ENCODE data around the gene JUNB.

Gene JUNB

DNA sequence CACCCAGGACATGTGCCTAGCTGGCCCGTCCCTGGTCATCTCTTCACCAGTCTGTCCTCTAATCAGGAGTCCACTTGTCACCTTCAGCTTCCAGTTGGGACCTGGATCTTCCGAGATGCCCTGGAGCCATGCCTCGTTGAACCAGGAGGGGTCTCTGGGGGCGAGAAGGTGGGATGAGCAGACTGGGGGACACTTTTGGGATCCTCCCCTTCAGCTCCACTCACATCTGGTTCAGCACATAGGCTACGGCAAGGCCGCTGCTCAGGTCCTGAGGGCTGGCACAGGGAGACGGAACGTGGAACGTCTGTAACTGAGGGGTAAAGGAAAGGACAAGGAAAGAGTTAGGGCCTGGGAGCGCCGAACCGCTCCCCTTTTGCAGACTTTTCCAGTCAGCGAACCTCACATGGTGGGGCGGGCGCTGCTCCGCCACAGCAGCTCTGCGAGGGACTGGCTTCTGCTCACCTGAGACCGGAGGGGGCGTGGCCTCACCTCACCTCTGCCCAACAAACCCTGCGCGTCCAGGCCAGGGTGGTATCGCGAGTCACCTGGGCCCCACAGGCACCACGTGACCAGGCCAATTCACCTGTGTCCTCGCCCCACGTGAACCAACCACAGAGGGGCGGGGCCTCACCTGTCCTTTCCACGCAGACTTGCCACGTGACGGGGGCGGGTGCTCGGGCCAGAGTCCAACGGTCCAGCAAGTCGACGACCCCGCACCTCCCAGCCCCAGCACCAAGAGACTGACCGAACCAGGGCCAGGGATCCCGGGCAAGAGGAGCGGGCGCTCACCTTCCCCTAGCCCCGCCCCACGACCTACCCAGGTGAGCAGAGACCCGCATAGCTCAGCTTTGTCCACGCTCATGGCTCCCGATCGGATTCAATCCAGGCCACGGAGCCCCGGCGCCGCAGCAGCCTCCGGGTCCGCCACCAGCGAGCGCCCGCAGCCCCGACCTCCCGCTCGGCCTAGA is 16.4 kb upstream of the JUNB start, which contains the start of gene HOOK2:
Gene HOOK2 (minus strand): TSS at position 965 of the 968 bp plus-strand sequence. CDS start 103 bp downstream, at position 862.
- DNase-seq (ENCODE audit: low spot score), result no peak

DNA sequence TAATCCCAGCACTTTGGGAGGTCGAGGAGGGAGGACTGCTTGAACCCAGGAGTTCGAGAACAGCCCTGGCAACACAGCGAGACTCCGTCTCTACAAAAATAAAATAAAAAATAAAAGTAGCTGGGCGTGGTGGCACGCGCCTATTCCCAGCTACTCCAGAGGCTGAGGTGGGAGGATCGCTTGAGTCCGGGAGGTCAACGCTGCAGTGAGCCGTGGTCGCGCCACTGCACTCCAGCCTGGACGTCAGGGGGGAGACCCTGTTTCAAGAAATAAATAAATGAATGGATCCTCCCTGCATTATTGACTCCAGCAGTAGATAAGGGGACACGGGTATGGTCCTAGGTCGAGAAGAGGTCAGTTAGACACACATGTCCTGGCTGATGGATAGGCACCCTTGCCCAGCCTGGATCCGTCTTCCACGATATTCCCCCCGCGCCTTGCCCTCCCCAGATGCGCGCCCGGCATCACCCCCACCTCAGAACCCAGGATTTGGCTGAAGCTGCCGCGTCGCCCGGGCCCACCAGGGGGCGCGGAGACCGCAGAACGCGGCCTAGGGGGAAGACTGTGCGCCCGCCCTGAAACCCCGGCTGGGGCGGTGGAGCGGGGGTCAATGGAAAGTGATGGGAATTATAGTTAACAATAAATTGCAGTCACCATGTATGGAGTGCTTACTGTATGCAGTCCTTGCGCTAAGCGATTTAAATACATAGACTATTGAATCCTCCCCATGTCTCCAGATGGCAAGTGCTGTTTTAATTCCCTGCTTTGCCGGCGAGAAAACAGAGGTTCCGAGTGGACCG is 13.9 kb upstream of the JUNB start:
- DNase-seq (ENCODE audit: low spot score), result peak; percentile 82

DNA sequence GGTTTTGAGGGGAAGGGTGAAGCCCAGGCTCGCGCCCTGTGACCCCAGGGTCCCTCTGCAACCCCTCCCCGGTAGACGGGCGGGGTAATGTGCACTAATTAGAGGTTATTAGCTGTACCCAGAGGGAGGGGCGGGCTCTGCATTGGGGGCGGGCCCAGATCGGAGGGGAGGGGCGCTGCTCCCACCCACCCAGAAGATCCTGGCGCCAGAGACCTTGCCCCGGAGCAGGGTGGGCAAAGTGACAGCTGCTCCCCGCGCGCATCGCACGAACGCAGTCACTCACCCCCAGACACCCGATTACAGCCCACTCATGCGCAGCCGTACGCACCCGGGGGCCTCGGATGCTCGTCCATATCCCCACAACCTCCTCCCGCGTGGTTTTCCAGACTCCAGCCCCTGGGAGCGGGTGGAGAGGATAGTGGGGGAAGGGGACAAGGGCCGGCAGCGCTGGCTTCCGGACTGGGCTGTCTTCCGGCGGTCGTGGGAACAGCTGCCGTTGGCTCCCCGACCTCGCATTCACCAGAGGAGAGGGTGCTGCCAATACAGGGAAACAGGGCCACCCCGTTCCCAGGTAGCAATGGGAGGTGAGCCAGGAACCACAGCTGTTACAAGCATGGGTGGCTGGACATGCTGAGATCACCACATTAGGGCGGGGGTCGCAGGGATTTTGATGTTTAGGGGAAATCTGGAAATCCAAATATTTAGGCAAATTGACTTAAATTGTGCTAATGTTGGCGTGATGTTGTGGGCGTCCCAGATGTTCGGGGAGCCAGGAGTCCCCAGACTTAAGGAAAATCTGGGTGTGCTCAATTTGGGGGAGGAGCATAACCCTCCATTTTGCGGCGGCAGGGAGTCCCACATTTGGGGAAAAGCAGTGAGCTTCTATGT is 13.0 kb upstream of the JUNB start:
- DNase-seq (ENCODE audit: low spot score), result peak; percentile 67

DNA sequence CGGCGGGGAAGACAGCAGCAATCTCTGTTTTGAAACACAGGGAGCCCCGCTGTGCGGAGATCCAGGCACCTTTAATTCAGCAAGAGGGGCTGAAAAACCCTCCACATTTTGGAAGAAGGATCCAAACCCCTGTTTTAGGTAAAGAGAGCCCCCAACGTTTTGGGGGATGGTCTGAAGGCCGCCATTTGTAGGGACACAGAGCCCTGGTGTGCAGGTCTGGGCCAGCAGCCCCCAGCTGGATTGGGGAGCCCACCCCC is 12.5 kb upstream of the JUNB start:
- no peak for DNase-seq (ENCODE audit: low spot score)

DNA sequence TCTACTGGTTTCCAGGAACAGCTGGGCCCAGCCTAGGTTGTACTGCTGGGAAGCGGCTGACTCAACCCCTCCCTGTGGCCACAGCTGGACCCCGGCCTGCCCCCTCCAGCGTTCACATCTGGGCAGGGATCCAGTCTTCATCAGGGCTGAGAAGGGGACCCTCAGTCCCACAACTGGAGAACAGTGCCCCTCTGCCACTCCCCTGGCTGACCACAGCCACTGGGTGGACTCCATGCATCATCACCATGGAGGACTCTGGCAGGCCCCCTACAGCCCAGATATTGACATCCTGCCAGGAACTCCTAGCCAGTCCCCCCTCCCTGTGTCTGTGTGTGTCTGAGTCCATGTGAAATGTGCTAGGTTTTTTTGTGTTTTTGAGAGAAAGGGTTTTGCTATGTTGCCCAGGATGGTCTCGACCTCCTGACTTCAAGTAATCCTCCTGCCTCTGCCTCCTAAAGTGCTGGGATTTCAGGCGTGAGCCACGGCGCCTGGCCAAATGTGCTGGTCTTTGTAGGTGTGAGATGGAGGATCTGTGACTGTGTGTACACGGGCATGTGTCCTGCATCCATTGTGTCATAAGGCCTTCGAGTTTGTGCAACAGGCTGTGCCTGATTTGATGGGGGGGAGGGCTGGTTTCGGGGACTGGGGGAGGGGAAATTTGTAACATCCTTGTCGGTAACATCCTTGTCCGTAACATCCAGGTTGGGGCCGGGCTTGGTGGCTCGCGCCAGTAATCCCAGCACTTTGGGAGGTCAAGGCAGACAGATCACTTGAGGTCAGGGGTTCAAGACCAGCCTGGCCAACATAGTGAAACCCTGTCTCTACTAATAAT is 11.9 kb upstream of the JUNB start:
- no peak for DNase-seq (ENCODE audit: low spot score)

DNA sequence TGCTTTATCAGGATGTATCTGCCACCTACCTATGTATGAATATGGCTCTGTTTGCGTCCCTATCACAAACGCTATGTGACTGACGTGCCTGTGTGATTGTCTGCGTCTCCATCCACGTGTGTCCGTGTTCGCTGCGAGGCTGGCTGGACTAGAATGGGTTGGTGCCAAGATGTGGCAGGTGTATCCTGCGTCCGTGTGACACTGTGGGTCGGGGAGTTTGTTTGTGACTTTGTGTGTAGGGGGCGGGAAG is 9.2 kb upstream of the JUNB start:
- DNase-seq (ENCODE audit: low spot score), result no peak

DNA sequence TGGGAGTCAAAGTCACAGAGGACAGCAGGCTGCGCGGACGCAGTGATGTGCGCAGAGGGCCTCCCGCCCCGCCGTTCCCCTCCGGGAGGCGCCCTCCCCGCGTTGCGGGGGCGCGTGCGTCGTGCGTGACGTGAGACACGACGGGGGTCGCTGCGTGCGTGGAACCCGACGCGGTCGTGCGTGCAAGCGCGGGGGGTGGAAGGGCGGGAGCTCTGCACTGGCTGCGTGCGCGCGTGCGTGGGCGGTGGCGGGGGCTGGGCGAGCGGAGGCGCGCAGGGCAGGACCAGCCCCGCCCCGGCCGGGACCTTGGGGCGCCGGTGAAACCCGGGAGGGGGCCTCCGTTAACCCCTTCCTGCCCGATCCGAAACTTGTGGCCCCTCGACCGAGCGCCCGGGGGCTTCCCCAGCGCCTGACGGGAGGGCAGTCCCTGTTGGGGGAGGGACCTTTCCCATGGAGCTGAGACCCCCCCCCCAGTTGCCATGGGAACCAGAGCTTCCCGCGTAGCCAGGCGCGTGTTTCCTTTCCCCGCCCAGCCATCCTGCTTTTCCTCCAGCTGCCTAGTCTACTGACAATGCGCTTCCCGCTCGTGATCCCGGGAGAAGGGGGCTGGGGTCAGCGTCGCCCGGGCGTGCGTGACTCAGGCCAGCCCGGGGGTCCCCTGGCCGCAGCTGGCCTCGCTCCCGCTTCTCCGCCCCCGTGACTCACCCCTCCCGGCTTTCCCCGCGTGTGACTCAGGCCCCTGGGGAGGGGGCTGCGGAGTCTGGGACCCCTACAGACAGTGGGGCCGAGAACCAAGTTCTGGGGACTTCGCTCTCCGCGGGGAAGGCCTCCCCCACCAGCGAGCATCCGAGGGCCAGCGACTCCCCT is 8.6 kb upstream of the JUNB start:
- peak; percentile 64 for DNase-seq (ENCODE audit: low spot score)

DNA sequence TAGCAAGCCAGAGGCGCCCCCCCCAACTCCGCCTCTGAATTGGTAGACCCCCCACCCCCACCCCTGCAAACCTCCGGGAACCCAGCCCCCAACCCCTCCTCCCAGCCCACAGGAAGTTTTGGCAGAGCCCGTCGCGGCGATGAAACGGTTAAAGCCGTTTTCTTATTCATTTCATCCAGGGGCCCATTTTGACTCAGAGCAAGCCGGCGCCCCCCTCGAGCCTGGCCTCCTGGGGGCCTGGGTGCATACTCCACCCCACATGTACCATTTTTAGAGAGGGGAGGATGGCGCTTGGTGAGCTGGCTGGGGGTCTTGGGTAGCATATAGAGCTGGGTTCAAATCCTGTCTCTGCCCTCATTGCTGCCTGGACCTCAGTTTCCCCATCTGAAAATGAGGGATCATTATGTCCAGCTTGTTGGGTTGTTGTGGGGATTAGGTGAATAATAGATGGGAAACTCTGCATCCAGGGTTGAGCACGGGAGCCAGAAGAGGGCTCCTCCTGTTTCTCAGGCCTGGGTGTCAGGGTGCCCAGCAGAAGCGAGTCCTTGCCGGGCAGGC is 7.9 kb upstream of the JUNB start:
- no peak for DNase-seq (ENCODE audit: low spot score)

DNA sequence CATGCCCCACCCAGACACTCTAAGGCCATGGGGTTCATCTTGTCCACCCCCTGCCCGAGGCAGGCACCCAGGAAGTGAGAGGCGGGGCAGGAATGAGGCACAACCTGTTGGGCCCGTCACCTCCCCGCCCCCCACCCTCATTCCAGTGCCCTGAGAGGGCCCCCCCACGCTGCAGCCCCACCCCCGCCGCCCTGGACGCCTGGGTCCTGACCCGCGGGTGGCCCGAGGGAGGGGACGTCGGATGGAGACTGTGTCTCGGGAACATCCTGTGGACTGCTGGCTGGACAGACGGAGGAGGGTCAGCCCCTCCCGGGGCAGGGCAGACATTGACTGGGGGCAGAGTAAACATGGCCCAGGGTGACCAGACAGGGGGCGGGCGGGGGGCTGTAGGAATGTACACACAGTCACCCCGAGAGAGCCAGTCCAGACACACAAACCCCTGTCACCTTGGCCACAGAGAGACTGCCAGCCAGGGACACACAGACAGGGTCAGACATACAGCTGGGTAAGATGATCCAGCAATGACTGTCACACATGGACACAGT is 7.4 kb upstream of the JUNB start:
- no peak for DNase-seq (ENCODE audit: low spot score)

DNA sequence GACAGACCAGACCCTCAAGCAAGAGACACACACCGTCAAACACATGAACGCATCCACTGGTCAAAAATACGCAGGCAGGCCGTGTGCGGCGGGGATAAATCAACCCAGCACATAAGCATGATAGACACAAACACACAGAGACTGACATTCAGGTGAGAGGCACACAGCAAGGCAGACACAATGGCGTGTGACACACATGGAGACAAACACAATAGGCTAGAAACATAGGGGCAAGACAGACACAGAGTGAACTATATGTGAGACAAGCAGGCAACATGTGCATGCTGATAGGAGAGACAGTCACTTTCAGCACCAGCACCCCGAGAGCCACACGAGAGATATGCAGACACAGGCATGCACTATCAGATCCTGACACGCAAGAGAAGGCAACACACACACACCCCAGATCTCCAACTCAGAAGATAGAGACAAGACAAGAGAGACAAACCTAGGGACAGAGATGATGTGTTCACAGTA is 6.9 kb upstream of the JUNB start:
- no peak for DNase-seq (ENCODE audit: low spot score)

DNA sequence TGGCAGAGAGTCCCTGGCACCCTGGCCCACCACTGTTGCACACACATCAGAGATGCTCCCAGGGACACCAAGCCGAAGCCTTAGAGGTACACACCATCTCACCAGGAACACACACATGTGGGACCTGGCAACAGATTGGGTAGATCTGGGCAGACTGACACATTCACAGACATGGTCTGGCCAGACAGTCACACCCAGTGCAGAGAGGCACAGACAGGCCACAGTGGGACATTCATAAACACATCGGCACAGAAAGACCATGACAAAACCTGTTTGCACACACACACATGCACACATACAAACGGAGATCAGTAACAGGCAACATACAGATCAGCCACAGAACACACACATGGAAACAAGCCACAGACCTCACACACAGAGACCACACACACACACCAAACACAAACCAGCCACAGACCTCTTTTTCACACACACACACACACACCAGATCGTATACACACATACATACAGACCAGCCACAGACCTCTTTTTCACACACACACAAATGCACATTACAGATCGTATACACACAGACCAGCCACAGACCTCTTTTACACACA is 6.3 kb upstream of the JUNB start:
- DNase-seq (ENCODE audit: low spot score), result no peak

DNA sequence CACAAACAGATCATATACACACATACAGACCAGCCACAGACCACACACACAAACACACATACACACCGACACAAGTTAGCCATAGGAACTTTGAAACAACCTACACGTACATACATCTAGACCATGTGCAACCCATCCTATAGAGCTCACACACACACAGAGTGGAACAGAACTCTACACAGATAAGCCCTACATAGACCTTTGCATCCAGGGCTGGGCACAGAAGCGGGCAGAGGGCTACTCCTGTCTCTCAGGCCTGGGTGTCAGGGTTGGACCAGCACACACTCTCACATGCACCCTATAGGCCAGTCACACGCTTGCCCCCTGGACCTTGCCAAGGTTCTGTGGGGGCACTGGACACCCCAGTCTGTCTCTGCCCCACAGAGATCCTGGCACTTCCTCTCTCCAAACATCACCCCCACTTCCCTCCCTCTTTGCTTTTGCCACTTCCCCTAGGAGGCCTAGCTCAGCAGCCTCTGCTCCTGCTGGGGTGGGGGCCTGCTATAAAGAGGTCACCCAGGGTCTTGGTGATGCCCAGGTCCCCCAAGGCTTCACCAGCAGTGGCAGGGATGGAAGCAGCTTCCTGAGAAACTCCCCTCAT is 5.8 kb upstream of the JUNB start:
- DNase-seq (ENCODE audit: low spot score), result no peak

DNA sequence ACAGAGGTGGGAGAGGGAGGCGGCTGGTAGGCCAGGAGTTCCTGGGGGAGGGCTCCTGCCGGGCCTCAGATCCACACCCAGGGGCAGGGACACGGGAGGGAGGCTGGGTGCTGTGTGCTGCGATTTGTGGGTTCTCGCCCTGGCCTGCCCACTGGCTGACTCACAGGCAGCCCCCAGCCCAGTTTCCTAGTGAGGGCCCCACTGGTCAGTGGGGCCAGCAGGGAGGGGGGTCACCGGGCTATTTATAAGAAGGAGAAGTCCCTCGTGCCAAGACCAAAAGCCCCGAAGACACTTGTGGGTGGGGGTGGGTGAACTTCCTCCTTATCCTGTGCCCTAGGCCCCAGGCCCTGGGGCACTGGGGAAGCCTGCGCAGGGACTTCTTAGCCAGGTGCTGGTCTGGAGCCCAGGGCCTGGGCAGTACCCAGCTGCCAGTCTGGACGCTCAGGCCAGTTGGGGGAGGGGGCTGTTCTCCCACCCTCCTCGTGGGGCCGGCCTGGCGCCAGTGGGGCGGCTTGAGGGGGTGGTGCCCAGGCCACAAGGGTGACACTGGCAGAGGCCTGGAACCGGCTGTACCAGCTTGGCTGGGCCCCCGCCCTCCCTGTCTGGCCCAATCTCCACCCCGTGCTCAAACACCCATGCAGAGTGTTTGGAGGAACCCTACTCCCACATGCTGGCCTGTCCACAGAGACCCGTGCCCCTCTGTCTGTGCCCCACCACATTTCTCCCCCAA is 5.0 kb upstream of the JUNB start:
- no peak for DNase-seq (ENCODE audit: low spot score)

DNA sequence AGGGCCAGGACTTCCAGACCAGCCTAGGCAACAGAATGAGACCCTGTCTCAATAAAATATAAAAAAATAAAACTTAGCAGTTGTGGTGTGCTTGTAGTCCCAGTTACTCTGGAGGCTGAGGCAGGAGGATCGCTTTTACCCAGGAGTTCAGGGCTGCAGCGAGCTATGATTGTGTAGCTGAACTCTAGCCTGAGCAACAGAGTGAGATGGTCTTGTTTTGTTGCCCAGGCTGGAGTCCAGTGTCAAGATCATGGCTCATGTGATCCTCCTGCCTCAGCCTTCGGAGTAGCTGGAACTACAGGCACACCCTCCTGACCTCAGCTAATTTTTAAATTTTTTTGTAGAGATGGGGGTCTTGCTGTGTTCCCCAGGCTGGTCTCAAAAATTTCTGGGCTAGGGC is 4.3 kb upstream of the JUNB start:
- no peak for DNase-seq (ENCODE audit: low spot score)

DNA sequence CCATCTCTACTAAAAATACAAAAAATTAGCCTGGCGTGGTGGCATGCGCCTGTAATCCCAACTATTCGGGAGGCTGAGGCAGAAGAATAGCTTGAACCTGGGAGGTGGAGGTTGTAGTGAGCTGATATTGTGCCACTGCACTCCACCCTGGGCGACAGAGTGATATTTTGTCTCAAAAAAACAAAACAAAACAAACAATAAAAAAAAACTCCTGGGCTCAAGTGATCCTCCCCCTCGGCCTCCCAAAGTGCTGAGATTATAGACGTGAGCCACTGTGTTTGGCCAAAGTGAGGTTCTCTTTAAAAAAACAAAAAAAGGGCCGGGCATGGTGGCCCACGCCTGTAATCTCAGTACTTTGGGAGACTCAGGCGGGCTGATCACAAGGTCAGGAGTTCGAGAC is 3.8 kb upstream of the JUNB start:
- DNase-seq (ENCODE audit: low spot score), result no peak

DNA sequence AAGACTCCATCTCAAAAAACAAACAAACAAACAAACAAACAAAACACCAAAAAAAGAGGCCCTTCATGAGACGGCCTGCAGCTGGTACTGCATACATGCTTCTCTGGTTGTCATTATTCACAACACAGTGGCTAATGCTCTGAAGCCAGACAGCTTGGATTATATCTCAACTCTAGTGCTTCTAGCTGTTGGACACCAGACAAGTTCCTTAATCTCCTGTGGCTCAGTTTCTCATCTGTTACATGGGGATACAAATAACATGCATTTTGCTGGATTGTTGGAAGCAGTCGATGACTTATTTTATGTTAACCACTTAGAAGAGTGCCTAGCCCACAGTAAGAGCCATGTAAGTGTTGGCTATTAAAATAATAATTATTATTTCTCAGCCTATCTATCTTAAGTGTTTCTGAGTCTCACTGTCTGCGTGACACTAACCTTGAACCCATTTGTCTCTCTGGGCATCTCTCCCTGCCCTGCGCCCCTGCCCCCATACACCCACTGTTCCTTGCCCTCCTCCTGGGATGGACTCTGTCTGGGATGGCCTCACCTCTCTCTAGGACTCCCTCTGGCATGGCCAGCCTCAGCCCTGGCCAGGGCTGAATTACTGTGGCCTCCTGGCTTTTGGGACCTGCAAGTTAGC is 3.1 kb upstream of the JUNB start:
- no peak for DNase-seq (ENCODE audit: low spot score)

DNA sequence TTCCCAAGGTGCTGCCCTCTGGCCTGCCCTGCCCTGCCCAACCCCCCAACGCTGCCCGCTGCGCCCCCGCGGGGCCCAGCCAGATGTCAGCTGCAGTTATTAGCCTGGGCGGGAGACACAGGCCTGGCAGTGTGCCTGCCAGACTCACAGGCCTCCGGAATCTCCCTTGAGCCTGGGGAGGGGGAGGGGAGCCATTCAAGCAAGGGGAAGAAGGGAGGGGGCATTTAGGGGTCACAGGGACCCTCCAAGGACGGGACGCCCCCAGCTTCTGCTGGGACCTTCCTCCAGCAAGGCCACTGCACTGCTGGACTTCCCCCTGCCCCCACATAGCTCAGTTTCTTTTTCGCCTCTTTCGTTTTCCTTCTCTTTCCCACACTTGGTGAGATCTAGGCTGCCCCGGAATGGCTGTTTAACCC is 2.6 kb upstream of the JUNB start:
- DNase-seq (ENCODE audit: low spot score), result peak; percentile 64

All from HuH-7 (cell line).